HL-60 (cell line): ENCODE measurements around the gene SLC17A9.
A peak's percentile ranks its signal among the peaks of the same experiment; 100 is the strongest.

Experiments used
- DNase-seq, 2 experiments: peaks; one replicate each; pipeline ENCODE4 v3.0.0-alpha.2; 2010 to 2020; ENCODE audit warnings: low read depth in 1 of 2, low spot score in 1 of 2
- H3K27ac ChIP-seq: fragments of 250-450 bp; sonication (Bioruptor Pico); replicated peaks from 2 replicates; pipeline ENCODE4 v1.5.1; 2020; ENCODE audit warnings: mild to moderate bottlenecking, moderate library complexity
- H3K27me3 ChIP-seq: fragments of 250-450 bp; sonication (Bioruptor Pico); 2 replicates; pipeline ENCODE4 v1.5.1; 2021; ENCODE audit warnings: mild to moderate bottlenecking, moderate library complexity; ENCODE audit not compliant: insufficient read depth, poor library complexity, severe bottlenecking
- H3K4me3 ChIP-seq: replicated peaks from 2 replicates; pipeline ENCODE4 v1.5.1; 2011; ENCODE audit warnings: mild to moderate bottlenecking, control low read depth, low read length; ENCODE audit not compliant: insufficient read depth
- CTCF ChIP-seq: IDR thresholded peaks from one replicate; pipeline ENCODE4 v1.5.1; 2011; ENCODE audit warnings: low read length, control low read depth, inconsistent platforms; ENCODE audit not compliant: insufficient read depth
- GABPA ChIP-seq: IDR thresholded peaks from 2 replicates; pipeline ENCODE4 v1.6.1; 2012; ENCODE audit warnings: low read depth
- POLR2AphosphoS5 ChIP-seq: IDR thresholded peaks from 2 replicates; pipeline ENCODE4 v1.6.1; 2012; ENCODE audit warnings: low read depth
- REST ChIP-seq: IDR thresholded peaks from 2 replicates; pipeline ENCODE4 v1.6.1; 2012; ENCODE audit warnings: low read depth; ENCODE audit not compliant: insufficient replicate concordance
- SPI1 ChIP-seq: IDR thresholded peaks from 2 replicates; pipeline ENCODE4 v1.6.1; 2012; ENCODE audit warnings: low read depth, mild to moderate bottlenecking, borderline replicate concordance

Gene SLC17A9

GRCh38 chr20:62913043-62913630 is 39.4 kb upstream of the SLC17A9 start:
- Histone ChIP-seq H3K27ac (no peak overlapping the region), H3K27me3 (no peaks in the 10 kb centered on the region), H3K4me3 (no peak overlapping the region)
- no peak for DNase-seq
- TF ChIP-seq POLR2AphosphoS5 (no peak), GABPA (no peak), SPI1 (no peak), CTCF (no peak), REST (no peak)

GRCh38 chr20:62914436-62914835 is 38.1 kb upstream of the SLC17A9 start:
- H3K27ac ChIP-seq: peak overlapping the region; percentile 60
- TF ChIP-seq GABPA (no peak), POLR2AphosphoS5 (no peak), CTCF (no peak), SPI1 (no peak), REST (no peak)
- no peak overlapping the region for H3K4me3 ChIP-seq
- no peak for DNase-seq
- H3K27me3 ChIP-seq: no peaks in the 10 kb centered on the region

GRCh38 chr20:62914970-62915457 is 37.5 kb upstream of the SLC17A9 start:
- H3K27me3 ChIP-seq: no peaks in the 10 kb centered on the region
- no peak for TF ChIP-seq REST
- TF ChIP-seq GABPA: no peak
- no peak for TF ChIP-seq SPI1
- no peak for TF ChIP-seq POLR2AphosphoS5
- no peak for TF ChIP-seq CTCF
- peak overlapping the region; percentile 60 for H3K27ac ChIP-seq
- no peak overlapping the region for H3K4me3 ChIP-seq
- DNase-seq: peak; percentile 55 to 61
